ENCODE measurements around the gene GLRX.

Gene GLRX

DNA sequence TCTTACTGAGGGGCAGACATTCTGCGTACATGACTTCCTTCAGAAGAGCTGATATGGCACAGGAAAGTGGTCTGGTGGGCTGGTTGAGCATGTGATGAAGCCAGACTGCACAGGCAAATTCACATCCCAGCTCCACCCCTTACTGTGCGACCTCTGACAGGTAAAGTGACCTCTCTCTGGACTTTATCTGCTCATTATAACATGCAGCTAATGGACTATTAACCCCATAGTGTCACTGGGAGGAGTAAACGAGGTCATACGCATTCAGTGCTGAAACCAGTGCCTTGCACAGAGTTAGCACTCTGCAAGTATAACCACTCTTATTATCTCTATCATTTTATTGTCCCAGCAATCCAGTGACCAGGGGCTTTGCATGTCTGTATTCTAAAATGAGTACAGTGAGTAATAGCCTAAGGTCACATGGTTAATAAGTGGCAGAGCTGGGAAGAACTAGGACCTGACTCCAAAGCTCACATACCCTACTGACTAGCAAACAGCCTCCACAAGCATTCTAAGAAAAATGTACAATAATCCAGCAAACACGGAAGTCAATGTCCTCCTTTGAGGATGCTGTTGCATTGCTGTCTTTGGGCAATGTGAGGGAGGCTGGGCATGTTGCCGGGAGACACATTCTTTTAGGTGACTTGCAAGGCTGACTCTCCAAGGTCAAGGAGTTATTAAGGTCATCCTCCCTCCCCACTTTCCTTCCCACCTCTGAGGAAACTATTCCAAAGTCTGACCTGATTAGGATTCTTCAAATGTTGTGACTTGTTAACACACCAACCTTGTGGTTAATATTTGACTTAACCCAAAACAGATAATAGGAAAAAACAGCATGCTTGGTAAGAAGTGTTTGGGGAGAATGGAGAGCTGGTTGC lies 19.0 kb downstream of the GLRX start:
- Histone ChIP-seq H3K9ac (ENCODE audit: low read length) (no peak overlapping the region), H3K4me1 (ENCODE audit: control insufficient read depth, insufficient read depth, low read length) (peaks cover 23% of the 10 kb centered on the region), H3K9me3 (ENCODE audit: control insufficient read depth, low read length) (no peaks in the 10 kb centered on the region), H3K36me3 (ENCODE audit: control insufficient read depth, insufficient read depth, low read length, severe bottlenecking) (peaks cover 2% of the 10 kb centered on the region), H3K27me3 (replicated peaks; ENCODE audit: control insufficient read depth, insufficient read depth, low read length) (no peaks in the 10 kb centered on the region), H3K4me3 (ENCODE audit: low read length) (no peak overlapping the region)
- no peak for DNase-seq (ENCODE audit: low read depth)

DNA sequence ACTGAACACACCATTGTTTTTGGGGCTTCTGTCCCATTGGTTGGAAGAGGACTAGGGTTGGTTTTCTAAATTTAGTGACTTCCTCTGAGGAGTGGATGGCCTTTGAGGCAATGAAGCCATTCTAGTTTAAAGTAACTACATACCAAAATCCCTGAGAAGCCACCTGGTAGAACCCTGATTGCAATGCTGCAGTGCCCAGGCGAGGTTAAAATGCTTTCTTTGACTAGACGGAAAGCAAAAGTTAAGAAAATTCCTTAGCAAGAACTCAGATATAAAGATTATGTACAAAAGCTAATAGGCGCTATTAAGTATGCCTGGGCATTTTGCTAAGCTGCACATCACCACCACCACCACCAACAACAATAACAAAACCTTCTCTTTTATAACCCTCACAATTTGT lies 20.6 kb downstream of the GLRX start:
- no peaks in the 10 kb centered on the region for H3K27me3 ChIP-seq (replicated peaks; ENCODE audit: control insufficient read depth, insufficient read depth, low read length)
- no peak overlapping the region for H3K9ac ChIP-seq (ENCODE audit: low read length)
- no peak for DNase-seq (ENCODE audit: low read depth)
- H3K9me3 ChIP-seq (ENCODE audit: control insufficient read depth, low read length), result no peaks in the 10 kb centered on the region
- H3K4me1 ChIP-seq (ENCODE audit: control insufficient read depth, insufficient read depth, low read length), result peaks cover 19% of the 10 kb centered on the region
- H3K36me3 ChIP-seq (ENCODE audit: control insufficient read depth, insufficient read depth, low read length, severe bottlenecking), result peaks cover 3% of the 10 kb centered on the region
- H3K4me3 ChIP-seq (ENCODE audit: low read length), result no peak overlapping the region

DNA sequence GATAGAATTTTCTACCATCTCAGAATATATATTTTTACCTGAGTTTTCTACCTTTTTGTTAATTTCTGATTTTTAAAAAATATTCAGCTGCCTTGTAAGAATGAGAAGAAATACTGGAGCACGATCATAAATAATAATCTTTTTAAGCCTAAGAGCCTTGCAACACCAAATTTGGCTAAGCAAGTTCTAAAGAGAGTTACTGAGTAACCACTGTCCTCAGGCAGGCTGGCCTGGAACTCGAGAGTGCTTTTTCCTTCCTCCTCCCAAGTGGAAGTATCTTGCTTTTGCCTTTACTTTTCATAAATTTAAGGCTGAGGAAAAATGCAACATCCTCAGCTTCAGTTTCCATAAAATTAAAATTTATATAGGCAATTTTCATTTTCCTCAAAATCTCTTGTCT lies 21.0 kb downstream of the GLRX start:
- Histone ChIP-seq H3K27me3 (replicated peaks; ENCODE audit: control insufficient read depth, insufficient read depth, low read length) (no peaks in the 10 kb centered on the region), H3K4me1 (ENCODE audit: control insufficient read depth, insufficient read depth, low read length) (peaks cover 19% of the 10 kb centered on the region), H3K4me3 (ENCODE audit: low read length) (no peak overlapping the region), H3K9ac (ENCODE audit: low read length) (peak overlapping the region; percentile 0), H3K36me3 (ENCODE audit: control insufficient read depth, insufficient read depth, low read length, severe bottlenecking) (peaks cover 8% of the 10 kb centered on the region), H3K9me3 (ENCODE audit: control insufficient read depth, low read length) (no peaks in the 10 kb centered on the region)
- DNase-seq (ENCODE audit: low read depth), result no peak

DNA sequence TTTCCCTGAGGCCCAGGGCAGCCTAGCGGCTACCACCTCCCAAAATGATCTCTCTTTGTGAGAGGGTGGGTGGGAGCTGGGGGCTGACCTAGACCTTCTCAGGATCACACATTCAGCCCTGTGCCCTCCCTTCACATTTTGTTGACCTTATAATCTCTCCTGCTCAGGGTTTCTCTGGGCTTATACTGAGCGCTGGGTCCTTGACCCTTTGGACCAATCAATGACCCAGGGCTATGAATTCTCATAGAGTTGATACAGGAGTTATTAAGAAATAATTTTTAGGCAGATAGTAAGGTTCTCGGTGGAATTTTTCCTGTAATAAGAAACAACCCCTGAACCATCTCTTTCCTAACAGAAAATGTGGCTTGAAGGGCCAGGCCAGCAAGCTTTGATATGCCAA lies 22.0 kb downstream of the GLRX start:
- H3K9me3 ChIP-seq (ENCODE audit: control insufficient read depth, low read length), result no peaks in the 10 kb centered on the region
- no peak overlapping the region for H3K4me3 ChIP-seq (ENCODE audit: low read length)
- no peak overlapping the region for H3K9ac ChIP-seq (ENCODE audit: low read length)
- DNase-seq (ENCODE audit: low read depth), result no peak
- no peaks in the 10 kb centered on the region for H3K27me3 ChIP-seq (replicated peaks; ENCODE audit: control insufficient read depth, insufficient read depth, low read length)
- H3K36me3 ChIP-seq (ENCODE audit: control insufficient read depth, insufficient read depth, low read length, severe bottlenecking), result peaks cover 17% of the 10 kb centered on the region
- H3K4me1 ChIP-seq (ENCODE audit: control insufficient read depth, insufficient read depth, low read length), result peaks cover 19% of the 10 kb centered on the region

DNA sequence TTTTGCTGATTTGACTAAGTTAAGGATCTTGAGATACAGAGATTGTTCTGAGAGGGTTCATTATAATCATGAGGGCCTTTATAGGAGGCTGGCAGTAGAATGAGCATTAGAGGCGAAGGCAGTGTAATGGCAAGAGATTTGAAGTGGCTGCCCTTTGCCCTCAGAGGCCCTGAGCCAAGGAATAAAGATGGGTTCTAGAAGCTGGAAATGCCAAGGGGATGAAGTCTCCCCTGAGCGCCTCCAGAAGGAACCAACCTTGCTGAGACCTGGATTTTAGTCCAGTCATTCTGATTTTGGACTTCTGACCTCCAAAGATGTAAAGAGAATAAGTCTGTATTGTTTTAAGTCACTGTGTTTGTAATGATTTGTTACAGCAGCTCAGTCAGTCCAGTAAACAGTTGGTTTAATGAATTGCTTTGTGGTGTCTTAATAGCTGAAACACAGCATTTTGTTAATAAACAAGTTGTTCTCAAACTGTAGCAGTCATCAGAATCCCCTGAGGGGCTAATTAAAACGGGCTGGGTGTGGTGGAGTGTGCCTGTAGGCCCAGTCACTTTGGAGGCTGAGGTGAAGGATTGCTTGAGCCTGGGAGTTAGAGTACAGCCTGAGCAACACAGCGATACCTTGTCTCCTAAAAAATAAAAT lies 23.2 kb downstream of the GLRX start:
- Histone ChIP-seq H3K9ac (ENCODE audit: low read length) (no peak overlapping the region), H3K4me3 (ENCODE audit: low read length) (no peak overlapping the region), H3K36me3 (ENCODE audit: control insufficient read depth, insufficient read depth, low read length, severe bottlenecking) (peaks cover 27% of the 10 kb centered on the region), H3K27me3 (replicated peaks; ENCODE audit: control insufficient read depth, insufficient read depth, low read length) (no peaks in the 10 kb centered on the region), H3K9me3 (ENCODE audit: control insufficient read depth, low read length) (no peaks in the 10 kb centered on the region), H3K4me1 (ENCODE audit: control insufficient read depth, insufficient read depth, low read length) (peaks cover 19% of the 10 kb centered on the region)
- no peak for DNase-seq (ENCODE audit: low read depth)

DNA sequence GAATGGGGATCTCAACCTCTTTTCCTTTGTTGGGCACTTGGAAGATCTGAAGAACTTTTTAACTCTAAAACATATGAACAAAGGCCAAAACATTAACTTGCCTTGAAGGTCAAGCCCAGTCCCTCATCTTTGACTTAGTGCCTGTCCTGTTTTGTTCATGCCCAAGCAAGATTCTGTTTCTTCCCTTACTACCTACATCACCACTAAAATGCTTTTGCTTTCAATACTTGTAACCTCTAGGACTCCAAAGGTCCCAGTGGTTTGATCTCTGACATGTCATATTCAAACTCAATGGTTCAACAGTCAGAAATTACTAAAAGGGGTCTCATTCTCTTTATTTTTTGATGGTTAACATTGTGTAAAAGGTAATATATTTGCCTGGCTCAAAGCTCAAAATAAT lies 24.0 kb downstream of the GLRX start:
- Histone ChIP-seq H3K9ac (ENCODE audit: low read length) (no peak overlapping the region), H3K9me3 (ENCODE audit: control insufficient read depth, low read length) (no peaks in the 10 kb centered on the region), H3K4me1 (ENCODE audit: control insufficient read depth, insufficient read depth, low read length) (peaks cover 19% of the 10 kb centered on the region), H3K27me3 (replicated peaks; ENCODE audit: control insufficient read depth, insufficient read depth, low read length) (no peaks in the 10 kb centered on the region), H3K36me3 (ENCODE audit: control insufficient read depth, insufficient read depth, low read length, severe bottlenecking) (peaks cover 35% of the 10 kb centered on the region), H3K4me3 (ENCODE audit: low read length) (no peak overlapping the region)
- DNase-seq (ENCODE audit: low read depth), result no peak

DNA sequence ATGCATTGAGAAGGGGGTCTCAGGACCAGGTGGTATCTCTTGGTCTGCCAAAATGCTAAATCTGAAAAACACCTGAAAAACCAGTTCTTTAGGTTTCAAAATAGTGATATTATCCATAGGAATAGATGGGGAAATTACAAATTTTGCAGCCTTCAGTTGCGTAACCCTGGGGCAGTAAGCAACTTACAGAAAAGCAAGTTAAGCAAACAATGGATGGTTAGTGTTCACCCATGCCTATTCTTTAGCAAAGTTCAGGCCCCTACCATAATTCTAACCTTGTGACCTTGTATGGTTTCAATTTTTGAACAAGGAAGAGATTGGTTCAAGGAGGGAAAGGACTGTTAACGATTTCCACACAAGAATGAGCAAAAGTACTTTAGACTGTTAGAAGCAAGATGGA lies 24.5 kb downstream of the GLRX start:
- DNase-seq (ENCODE audit: low read depth), result no peak
- Histone ChIP-seq H3K9me3 (ENCODE audit: control insufficient read depth, low read length) (no peaks in the 10 kb centered on the region), H3K4me1 (ENCODE audit: control insufficient read depth, insufficient read depth, low read length) (peaks cover 19% of the 10 kb centered on the region), H3K36me3 (ENCODE audit: control insufficient read depth, insufficient read depth, low read length, severe bottlenecking) (peaks cover 40% of the 10 kb centered on the region), H3K4me3 (ENCODE audit: low read length) (no peak overlapping the region), H3K27me3 (replicated peaks; ENCODE audit: control insufficient read depth, insufficient read depth, low read length) (no peaks in the 10 kb centered on the region), H3K9ac (ENCODE audit: low read length) (no peak overlapping the region)

DNA sequence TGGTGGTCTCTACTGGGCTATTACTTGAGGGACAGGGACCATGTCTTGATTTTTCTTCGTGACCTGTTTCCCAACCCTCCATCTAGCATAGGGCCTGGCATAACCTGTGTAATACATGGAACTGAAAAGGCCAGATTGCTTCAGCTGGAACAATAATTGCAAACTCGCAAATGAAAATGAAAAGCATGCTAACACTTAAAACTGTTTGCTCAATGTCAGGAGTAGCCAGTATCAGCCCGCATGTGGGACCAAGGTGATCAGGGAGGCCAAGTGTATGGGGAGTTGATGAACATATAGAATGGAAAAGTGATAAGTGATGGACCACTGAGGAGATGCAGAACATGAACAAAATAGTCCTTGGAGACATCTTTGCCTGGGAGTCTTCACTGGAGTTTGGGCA lies 25.2 kb downstream of the GLRX start:
- DNase-seq (ENCODE audit: low read depth), result no peak
- Histone ChIP-seq H3K4me1 (ENCODE audit: control insufficient read depth, insufficient read depth, low read length) (peaks cover 19% of the 10 kb centered on the region), H3K9me3 (ENCODE audit: control insufficient read depth, low read length) (no peaks in the 10 kb centered on the region), H3K9ac (ENCODE audit: low read length) (no peak overlapping the region), H3K4me3 (ENCODE audit: low read length) (no peak overlapping the region), H3K27me3 (replicated peaks; ENCODE audit: control insufficient read depth, insufficient read depth, low read length) (no peaks in the 10 kb centered on the region), H3K36me3 (ENCODE audit: control insufficient read depth, insufficient read depth, low read length, severe bottlenecking) (peaks cover 47% of the 10 kb centered on the region)

DNA sequence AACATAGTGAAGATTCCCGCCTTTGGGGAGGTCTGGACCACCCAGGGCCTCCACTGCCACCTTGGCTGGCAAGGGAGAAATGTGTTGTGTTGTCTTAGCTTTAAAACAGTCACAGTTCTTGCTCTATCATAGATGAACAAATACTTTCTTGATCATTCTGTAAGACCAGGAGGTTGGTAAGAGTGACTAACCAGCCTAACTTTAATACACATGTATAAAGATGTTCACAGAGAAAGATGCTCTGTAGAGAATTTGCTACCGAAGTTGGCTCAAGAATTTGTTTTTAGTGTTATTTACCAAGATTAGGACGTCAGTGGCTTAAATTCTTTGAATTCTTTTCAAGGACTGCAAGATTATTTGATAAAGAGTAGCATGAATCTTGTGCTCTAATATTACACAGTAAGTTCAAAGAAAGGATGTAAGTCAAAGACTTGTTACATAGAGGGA lies 28.4 kb downstream of the GLRX start:
- peaks cover 4% of the 10 kb centered on the region for H3K4me1 ChIP-seq (ENCODE audit: control insufficient read depth, insufficient read depth, low read length)
- no peak overlapping the region for H3K9ac ChIP-seq (ENCODE audit: low read length)
- H3K9me3 ChIP-seq (ENCODE audit: control insufficient read depth, low read length), result no peaks in the 10 kb centered on the region
- peaks cover 77% of the 10 kb centered on the region for H3K36me3 ChIP-seq (ENCODE audit: control insufficient read depth, insufficient read depth, low read length, severe bottlenecking)
- peak; percentile 52 for DNase-seq (ENCODE audit: low read depth)
- H3K4me3 ChIP-seq (ENCODE audit: low read length), result no peak overlapping the region
- no peaks in the 10 kb centered on the region for H3K27me3 ChIP-seq (replicated peaks; ENCODE audit: control insufficient read depth, insufficient read depth, low read length)

DNA sequence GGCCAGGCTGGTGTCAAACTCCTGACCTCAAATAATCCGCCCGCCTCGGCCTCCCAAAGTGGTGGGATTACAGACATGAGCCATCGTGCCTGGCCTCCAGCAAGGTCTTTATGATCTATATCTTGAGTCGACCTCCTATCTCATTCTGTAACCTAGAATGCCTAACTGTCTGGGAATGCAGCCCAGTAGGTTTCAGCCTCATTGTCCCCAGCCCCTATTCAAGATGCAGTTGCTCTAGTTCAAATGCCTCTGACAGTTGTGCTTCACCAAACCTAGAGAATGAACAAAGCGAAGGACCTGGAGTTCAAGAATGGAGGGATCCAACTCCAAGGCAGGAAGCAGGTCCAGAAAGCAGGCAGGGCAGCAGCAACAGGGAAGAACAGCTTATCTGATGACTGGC lies 30.8 kb downstream of the GLRX start:
- Histone ChIP-seq H3K27me3 (replicated peaks; ENCODE audit: control insufficient read depth, insufficient read depth, low read length) (no peaks in the 10 kb centered on the region), H3K9ac (ENCODE audit: low read length) (no peak overlapping the region), H3K4me1 (ENCODE audit: control insufficient read depth, insufficient read depth, low read length) (peaks cover 10% of the 10 kb centered on the region), H3K4me3 (ENCODE audit: low read length) (no peak overlapping the region), H3K9me3 (ENCODE audit: control insufficient read depth, low read length) (no peaks in the 10 kb centered on the region), H3K36me3 (ENCODE audit: control insufficient read depth, insufficient read depth, low read length, severe bottlenecking) (peaks cover 94% of the 10 kb centered on the region)
- no peak for DNase-seq (ENCODE audit: low read depth)

DNA sequence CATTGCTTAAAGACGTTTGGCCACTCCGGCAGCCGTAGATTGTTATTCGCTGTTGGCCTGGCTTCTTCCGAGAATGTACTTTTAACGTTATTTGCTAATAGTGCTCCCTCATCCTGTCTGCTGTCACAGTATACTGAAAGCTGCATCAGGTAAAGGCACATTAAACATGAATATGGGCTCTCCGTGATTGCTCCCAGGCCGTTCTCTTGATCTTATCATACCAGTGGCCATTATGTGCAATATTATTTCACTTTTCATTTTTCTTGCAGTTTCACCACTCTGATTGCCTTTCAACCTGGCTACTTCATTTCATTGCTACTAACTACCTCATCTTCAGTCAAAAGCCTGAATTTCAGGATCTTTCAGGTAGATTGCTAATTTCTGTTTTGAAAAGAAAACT lies 34.0 kb downstream of the GLRX start:
- no peak for DNase-seq (ENCODE audit: low read depth)
- Histone ChIP-seq H3K9me3 (ENCODE audit: control insufficient read depth, low read length) (no peaks in the 10 kb centered on the region), H3K9ac (ENCODE audit: low read length) (no peak overlapping the region), H3K36me3 (ENCODE audit: control insufficient read depth, insufficient read depth, low read length, severe bottlenecking) (peaks cover 86% of the 10 kb centered on the region), H3K27me3 (replicated peaks; ENCODE audit: control insufficient read depth, insufficient read depth, low read length) (no peaks in the 10 kb centered on the region), H3K4me3 (ENCODE audit: low read length) (no peak overlapping the region), H3K4me1 (ENCODE audit: control insufficient read depth, insufficient read depth, low read length) (peaks cover 39% of the 10 kb centered on the region)

All from adipocyte (in vitro differentiated cells).